ENCODE measurements around the gene S1PR3.

- TF ChIP-seq CTCF (IDR thresholded peaks at IDR 0.05; ENCODE audit: low read depth, low read length, missing input control) (no peak), JUND (IDR thresholded peaks at IDR 0.05) (no peak), RAD21 (IDR thresholded peaks at IDR 0.05) (no peak), YY1 (IDR thresholded peaks at IDR 0.05) (no peak), FOXA1 (IDR thresholded peaks at IDR 0.05) (no peak), SP1 (IDR thresholded peaks at IDR 0.05) (no peak), REST (IDR thresholded peaks at IDR 0.05) (no peak), ZBTB33 (IDR thresholded peaks at IDR 0.05) (no peak), MAX (IDR thresholded peaks at IDR 0.05) (no peak), EGR1 (IDR thresholded peaks at IDR 0.05; ENCODE audit: low read depth in 2 of 2) (no peak), RXRA (IDR thresholded peaks at IDR 0.05) (no peak), TAF1 (conservative IDR thresholded peaks at IDR 0.05) (no peak)
These were observed 62.0 kb downstream of the S1PR3 start for GRCh38 chr9:89053301-89053700.
